GM19397 (cell line): ENCODE results near the gene VCL.
A peak's percentile ranks its signal among the peaks of the same experiment; 100 is the strongest.

Experiments used
- ATAC-seq: cut with Tn5 transposase; IDR thresholded peaks from one replicate; pipeline ENCODE4 v1.9.1; 2021; ENCODE audit warnings: mild to moderate bottlenecking, moderate library complexity; ENCODE audit not compliant: unreplicated experiment

The VCL gene

GRCh38 chr10:74071157-74071556 is 73.2 kb downstream of the VCL start:
- no peak for ATAC-seq

DNA sequence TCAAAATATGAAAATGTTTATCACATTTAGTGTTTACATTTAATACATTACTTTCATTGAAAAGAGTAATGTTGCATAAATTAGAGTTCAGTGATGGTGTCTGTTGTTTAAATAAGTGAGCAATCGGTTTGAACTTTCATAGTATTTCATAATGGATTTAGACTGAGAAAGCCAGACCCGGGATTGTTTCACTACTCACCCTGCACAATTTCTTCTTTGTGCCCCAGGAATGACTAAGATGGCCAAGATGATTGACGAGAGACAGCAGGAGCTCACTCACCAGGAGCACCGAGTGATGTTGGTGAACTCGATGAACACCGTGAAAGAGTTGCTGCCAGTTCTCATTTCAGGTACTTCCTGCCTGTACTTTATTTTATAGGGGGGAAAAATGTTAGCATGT is 74.6 kb downstream of the VCL start:
- ATAC-seq: no peak

- ATAC-seq: no peak
Measured at GRCh38 chr10:74075906-74076305, 78.0 kb downstream of the VCL start.

GRCh38 chr10:74076961-74077360 is 79.0 kb downstream of the VCL start:
- ATAC-seq: no peak

- no peak for ATAC-seq
Measured at GRCh38 chr10:74077416-74077815, 79.5 kb downstream of the VCL start.

DNA sequence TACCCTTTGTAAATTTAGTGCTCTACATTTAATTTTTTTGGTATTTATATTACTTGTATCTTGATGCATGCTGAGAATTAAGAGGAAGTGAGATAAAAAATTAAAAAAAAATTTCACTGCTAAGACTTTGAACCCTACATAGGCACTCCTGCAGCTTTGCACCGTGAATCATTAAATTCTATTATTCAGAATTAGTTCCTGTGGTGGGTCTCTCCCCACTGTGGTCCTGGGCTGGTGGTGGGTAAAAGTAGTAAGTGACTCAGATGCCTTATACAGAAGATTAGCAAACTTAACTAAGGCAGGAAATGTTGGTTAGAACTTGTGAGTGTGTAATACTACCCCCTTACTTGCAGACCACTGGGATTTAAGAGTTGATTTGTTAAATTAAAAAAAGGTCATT is 80.1 kb downstream of the VCL start:
- no peak for ATAC-seq

GRCh38 chr10:74079028-74079935 is 81.4 kb downstream of the VCL start:
- ATAC-seq: no peak

DNA sequence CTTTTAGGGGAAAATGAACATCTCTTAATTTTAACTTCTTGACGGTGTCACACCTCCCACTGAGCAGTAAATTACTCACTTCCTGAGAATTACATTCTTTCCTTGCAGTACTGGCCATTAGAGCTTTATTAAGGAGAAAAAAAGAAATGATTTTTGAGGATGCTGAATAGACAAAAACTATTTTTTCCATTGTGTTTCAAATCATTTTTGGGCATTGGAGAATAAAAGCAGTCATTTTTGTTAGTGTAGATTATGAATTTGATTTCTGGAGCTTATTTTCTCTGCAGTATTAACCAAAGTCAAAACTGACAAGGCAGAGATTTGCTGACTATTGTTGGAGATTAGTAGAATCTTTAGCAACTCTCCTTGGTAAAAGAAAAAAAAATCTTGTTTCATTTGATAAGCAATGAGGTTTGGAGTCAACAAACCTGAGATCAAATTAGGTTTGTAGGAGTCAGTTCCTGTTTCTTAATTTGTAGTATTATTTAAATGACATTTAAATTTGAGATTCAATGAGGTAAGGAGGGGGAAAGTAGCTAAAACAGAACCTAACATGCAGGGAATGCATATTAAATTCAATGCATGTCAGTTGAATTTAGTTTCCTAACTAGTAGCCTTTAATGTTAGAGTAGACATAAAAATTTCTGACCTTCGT is 82.1 kb downstream of the VCL start:
- no peak for ATAC-seq

- no peak for ATAC-seq
Measured at GRCh38 chr10:74081192-74081803, 83.4 kb downstream of the VCL start.

DNA sequence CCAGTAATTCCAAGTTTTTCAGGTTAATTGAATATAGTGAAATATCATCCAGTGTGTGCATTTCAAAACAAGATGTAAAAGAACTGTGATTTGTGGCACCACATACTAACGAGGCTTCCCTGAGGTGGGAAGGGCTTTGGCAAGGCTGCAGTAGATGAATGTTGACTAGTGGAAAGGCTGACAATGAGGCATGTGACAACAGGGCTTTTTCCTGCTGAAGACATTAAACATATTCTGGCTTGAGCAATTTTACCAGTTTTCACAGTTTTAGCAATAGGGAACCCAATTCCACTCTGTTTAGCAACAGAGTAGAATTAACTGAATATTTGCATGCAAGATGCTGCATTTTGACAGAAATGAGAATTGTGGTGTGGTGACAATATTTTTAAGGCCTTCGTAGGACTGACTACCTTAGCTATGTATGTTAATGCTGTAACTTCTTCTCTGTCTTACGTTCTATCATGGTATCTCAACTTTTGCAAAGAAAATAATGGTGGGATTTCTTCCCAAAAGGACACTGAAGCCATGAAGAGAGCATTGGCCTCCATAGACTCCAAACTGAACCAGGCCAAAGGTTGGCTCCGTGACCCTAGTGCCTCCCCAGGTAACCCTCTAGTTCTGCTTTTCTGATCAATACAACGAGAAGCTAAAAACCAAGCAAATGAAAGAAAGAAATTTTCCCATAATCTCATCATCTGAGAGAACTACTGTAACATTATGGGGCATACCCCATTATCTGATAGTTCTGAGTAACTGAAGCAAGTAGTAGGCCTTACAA is 84.2 kb downstream of the VCL start:
- no peak for ATAC-seq

GRCh38 chr10:74083304-74083703 is 85.4 kb downstream of the VCL start:
- ATAC-seq: no peak

GRCh38 chr10:74084955-74085354 is 87.0 kb downstream of the VCL start:
- no peak for ATAC-seq

DNA sequence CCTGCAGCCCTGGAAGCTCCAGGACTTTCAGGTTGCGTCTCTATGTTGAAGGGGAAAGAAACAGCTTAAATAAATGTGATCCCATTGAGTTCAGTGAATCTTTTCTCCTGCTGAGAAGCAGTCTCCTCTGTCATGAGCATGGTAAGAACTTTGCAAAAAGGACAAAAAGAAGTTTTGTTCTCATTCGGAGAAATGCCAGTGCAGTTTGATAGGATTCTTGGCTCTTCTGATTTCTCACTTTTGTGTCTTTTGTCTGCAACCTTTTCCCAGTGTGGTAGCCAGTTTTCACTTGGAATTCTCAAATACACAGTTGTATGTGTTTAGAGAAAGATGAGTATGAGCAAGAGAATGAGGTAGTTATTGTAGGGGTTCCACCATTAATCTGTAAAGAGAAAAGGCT is 88.4 kb downstream of the VCL start:
- ATAC-seq: no peak

DNA sequence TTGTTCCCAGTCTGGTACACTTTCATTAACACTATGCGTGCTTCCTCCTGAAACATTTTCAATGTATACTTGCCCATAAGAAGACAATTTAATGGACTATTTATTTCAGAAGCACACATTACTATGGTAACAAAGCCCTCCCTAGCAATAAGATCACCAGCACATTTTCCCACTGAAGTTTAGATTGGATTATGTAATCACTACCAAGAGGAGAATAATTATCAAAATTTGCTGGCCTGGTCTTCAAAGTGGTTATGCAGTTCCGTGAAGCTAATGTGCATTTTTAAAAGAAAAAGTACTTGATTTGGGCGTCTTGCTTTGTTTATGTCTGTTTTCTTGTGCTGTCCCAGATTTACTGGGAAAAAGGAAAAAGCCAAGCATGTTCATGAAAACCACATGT is 90.8 kb downstream of the VCL start:
- ATAC-seq: no peak

GRCh38 chr10:74092372-74092771 is 94.5 kb downstream of the VCL start:
- ATAC-seq: no peak

DNA sequence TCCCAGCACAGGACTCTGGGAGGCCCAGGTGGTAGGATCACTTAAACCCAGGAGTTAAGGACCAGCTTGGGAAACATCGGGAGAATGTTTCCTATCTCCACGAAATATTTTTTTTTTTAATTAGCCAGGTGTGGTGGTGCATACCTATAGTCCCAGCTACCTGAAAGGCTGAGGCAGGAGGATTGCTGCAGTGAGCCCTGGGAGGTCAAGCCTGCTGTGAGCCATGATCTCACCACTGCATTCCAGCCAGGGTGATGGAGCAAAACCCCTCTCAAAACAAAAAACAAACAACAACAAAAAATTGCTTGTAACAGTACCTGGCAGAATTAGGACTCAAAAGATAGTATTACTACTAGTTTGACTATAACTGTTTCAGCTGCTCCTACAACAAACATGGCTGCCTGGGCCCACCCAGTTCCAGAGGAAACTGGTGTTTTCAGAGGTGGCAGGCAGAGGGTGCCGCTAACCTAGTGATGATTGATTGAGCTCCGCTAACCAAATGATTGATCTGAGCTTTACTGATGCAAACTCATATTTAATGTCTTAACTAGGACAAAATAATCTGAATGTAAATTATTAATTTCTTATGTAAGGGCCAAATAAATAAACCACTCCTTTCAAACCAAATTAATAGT is 95.7 kb downstream of the VCL start:
- no peak for ATAC-seq

DNA sequence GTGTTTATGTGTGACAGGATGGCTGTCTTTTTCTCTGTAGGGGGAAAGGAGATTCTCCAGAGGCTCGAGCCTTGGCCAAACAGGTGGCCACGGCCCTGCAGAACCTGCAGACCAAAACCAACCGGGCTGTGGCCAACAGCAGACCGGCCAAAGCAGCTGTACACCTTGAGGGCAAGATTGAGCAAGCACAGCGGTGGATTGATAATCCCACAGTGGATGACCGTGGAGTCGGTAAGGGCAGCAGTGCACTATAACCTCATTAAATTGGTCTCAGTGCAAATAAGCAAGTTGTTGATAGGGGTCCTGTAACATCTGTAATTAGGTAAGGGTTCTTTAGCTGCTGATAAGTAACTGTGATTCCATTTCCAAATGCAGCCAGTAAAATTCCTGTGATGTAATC is 96.3 kb downstream of the VCL start:
- no peak for ATAC-seq

- peak; percentile 82 for ATAC-seq
Measured at GRCh38 chr10:74096777-74097176, 98.9 kb downstream of the VCL start.

DNA sequence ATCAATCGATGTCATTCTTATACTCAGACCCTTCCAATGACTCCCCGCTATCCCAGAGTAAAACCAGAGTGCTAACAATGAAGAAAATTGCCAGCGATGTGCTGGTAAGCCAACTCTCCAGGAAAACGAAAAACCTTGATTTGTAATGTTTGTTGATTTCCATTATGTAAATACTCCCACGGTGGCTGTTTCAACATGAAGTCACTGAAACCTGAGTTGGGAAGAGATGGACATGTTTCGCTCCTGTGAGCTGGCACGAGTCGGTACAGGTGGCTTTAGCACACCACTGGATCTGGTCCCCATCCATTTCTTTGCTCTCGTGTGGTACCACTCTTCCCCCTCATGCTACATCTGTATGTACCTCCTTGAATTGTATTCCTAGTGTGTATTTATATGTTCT is 99.9 kb downstream of the VCL start:
- ATAC-seq: no peak

DNA sequence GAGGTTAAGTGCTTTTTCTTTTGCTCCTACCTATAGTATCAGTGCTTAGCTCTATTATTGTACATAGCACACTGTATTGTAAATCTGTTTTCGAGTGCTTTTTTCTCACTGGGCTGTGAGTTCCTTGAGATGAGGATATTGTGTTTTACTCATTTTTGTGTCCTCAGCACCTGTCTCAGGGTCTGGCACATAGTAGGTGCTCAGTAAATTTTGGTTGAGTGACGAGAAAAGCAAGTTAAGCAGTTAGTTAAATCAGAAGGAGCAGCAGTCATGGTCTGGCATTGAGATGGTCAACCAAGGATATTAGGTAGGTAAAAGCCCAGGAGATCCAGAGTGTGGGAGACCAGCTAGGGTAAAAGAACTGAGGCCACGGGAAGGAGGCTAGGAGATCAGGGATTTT is 101.5 kb downstream of the VCL start:
- no peak for ATAC-seq

DNA sequence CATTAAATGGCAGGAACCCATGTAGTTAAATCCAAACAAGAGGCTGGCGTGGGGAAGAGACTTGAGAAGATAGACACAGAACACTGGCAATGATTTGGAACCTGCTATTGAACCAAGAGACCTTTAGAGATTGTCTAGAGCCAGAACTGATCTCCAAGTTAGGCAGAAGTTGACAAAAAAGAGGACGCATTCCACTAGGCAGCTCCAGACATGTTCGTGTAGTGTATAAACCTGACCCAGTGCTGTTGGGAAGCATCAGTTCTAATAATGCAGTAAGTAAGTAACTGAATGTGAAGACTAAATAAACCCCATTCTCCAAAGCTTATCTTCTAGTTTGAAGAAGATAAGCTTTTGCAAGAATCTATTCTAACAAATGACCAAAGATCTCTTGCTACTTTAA is 101.9 kb downstream of the VCL start:
- ATAC-seq: no peak
